ENCODE results near the gene SDK2.
A peak's percentile ranks its signal among the peaks of the same experiment; 100 is the strongest.

The SDK2 gene

DNA sequence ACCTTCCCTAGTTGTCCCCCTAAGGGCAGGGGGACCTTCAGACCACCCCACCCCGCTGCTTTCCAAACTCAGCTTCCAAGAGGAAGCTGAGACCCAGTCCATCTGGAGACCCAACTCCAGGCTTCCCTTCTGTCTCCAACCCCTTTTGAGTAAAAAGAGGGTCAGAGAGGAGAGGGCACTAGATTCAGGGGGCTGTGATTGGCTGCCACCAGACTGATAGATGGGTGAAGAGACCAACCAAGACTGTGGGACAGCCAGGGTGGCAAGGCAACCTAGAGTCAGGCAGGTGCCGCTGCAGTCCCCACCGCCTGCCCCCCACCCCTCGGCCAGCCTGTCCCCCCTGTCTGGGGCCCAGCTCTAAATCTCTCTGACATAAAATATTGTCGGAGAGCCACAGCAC is 92.5 kb downstream of the SDK2 start:
- peak in 1 of 2 donors; percentile 22 for DNase-seq

DNA sequence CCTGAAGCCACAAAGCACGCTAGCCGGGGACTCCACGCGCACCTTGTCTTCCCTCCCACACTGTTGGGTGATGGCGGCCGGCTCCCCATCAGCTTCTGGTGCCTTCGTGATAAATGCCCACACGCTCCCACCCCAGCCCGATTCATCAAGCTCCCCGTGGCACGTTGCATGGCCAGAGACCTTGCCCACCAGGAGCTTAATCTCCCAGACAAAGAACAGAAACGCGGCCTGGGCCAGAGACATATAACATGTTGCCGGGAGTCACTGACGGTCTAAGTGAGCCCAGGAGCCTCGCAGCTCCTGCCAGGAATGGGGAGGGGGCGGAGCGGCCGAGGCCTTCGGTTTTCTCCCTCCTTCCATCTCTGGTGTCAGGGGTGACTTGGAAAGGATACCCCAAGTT is 93.1 kb downstream of the SDK2 start:
- DNase-seq, result no peak

DNA sequence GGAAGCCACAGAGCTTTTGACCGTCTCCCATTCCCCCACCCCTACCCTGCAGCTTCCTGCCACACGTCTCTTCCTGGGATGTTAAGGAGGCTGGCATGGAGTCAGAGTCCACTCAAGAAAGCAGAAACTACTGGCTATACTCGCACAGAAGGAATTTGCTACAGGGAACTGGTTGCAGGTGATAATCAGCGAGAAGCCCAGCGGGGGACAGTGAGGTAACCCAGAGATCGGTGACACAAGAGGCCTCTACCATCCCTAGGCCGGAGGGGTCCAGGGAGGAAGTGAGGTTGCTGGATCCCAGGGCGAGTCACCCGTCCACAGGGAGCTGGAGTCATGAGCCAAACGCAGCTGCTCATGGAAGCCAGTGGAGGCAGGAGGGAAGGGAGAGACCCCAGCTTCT is 93.7 kb downstream of the SDK2 start:
- DNase-seq, result no peak

DNA sequence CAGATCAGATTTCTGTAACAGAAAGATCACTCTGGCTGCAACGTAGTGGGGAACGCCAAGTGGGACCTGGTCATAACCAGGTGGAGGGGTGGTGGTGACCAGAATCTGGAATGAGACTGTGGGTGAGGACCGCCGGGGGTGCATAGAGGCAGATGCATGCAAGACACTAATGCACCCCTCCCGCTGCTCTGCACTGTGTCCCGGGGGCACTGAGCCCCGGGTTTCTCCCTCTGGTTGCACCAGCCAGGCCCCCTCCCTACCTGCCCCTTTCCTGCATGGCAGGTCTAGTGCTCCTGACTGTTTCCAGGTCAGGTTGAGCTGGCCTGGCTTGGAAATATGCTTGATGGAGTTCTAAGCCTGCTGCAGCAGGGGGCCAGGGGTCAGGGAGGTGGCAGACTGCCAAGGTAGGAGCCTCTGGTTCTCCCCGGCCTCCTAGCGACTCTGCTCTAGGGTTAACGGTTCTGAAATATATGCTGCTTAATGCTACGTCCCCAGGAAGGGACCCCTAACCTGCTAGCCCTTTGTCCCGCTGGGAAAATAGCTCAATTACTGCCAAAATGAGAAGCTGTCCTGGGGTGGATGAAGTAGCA is 94.3 kb downstream of the SDK2 start:
- DNase-seq, result no peak

DNA sequence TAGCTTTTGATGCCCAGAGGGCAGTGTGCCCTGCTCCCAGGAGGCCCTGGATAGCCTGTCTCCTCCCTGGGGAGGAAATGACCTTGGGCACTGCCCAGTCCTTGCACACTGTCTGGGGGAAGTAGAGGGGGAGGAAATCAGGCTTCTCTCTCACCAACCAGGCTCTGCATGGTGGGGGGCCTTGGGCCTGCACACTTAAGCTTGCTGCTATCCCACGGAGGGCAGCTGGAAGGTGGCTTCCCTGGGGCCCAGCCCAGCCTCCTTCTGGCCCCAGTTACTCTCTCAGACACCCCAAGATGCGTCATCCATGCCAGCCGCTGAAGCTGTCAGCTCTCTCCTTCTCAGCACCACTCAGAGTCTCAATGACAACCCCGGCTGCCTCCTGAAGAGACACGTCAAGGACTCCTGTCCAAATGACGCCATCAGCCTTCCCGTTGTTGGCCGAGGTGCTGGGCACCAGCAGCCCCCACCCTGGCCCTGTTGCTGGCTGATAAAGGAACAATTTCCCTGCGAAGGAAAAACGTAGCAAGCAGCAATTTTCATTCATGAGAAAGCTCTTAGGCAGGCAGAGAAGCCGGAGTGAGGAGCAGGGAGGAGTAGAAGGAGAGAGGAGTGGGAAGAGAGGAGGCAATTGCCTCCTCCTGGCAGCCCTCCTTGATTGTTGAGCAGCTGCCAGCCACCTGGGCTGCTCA is 95.5 kb downstream of the SDK2 start:
- DNase-seq, result no peak

DNA sequence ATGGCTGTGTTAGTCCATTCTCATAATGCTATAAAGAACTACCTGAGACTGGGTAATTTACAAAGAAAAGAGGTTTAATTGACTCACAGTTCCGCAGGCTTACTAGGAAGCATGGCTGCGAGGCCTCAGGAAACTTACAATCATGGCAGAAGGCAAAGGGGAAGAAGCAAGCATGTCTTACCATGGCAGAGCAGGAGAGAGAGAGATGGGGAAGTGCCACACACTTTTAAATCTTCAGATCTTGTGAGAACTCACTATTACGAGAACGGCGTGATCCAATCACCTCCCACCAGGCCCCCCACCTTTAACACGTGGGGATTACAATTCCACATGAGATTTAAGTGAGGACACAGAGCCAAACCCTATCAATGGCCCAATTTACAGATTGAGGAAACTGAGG is 96.5 kb downstream of the SDK2 start:
- DNase-seq, result no peak

DNA sequence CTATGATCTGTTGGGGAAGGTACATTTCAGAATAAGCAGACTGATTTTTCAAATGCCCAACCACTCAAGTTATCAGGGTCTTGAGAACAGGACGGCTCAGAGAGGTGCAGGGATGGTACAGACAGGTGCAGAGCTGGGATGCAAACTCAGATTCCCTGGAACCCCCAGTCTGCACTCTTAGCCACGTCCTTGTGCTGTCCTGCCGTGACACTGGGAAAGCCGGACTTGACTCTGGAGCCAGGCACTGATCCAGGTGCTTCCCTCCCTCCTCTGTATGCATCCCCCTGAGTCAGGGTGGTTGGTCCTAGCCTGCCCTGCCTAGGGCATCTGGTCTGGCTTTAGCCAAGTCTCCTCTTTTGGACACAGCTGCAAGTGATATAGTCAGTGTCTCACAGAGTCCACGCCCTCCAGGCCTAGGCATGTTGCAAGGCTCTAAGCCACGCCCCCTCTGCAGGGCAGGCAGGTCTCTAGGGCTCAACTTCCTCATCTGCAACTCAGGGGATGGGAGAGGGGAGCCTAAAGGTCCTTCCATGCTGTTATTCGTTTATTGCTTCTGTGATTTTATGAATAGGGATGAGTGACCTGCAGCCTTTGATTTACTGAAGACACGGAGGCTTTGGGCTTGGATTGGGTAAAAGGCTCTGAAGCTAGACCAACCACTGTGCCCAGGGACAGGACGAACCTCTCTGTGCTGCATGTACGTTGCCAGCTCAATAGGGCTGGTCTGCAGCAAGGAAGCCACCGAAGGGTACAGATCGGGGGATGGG is 97.3 kb downstream of the SDK2 start:
- peak; percentile 22 to 75 for DNase-seq

DNA sequence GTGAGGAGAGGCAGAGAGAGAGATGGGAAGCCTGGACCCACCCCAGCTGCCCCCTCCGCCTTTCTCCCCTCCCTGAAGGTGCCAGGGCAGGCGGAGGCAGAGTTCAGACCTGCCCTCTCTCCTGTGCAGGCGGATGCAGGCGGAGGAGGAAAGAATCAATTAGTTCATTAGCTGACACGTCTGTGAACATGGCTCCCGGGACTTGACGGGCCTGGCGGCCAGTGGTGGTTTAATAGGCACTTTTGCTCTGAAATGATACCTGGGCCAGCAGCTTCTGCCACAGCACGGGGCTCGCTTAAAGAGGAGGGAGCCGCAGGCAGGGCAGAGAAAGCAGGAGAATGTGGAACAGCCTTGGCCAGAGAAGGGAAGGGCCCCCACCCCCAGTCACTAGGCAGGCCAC is 98.1 kb downstream of the SDK2 start:
- no peak for DNase-seq

DNA sequence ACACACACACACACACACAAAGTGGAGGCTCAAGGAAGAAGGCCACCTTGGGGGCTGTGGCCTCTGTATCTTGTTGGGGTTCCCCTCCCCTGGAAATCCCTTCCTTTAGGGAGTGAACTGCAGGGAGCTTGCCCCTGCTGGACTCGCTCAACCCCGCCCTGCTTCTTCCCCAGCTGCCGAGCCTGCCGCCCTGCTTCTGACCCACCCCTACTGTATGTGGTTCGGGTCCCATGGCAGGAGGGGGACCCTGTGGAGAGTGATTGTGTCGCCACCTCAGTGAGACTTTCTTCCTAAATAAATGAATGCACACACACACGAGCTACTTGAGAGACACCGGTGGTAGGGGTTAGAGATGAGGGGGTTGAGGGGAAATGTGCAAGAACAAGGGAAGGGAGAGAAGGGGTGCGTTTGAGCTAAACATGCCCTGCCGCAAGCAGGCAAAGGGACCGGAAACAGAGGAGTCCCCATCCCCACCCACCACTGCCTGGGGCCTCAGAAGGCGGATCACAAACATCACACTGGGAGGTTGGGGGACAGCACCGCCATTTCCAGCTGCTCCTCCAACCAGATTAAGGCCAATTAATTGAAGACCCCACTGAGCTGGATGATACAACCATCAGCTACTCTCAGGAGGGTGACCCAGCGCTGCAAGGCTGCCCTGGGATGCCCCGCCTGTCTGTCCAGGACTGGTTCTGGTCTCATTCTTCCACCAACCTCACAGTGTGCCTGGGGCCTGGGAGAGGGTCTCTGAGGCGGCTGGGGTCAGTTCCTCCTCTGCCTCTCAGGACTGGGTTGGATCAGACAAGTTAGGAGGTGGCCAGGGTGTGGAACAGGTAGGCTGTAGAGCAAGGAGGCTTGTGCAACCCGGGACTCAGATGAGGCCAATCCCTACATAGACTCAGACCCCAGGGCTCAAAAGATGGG is 98.9 kb downstream of the SDK2 start:
- DNase-seq, result no peak

DNA sequence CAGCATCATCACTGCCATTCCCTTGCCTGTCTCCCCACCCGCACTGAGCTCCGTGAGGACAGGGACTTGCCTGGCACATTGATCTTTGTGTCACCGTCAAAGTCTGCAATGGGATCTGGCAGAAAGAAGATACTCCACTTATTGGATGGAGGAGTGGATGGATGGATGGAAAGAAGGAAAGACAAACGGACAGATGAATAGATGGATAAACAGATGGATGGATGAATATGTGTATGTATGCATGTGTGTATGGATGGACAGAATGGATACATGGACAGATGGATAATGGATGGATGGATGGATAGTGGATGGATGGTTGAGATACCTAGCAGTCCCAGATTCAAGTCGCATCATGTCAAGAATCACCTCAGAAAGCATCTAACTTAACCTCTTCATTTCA is 99.9 kb downstream of the SDK2 start:
- no peak for DNase-seq

DNA sequence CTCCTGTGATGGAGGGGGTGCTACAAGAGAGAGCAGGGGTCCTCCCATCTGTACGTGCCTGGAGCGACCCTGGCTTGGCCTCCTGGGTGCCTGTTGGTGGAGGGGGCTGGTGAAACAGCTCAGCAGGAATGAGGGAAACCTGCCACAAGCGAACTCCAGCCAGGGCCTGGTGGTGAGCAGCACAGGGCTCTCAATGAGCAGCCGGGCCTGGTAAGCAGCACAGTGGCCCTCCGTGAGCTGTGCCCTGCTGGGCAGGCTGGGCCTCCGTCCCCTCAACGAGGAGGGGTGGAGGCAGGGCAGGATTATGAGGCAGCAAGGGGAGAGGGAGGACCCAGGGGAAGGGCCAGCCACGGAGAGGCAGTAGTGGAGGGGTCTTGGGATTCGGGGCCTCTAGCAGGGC is 101.9 kb downstream of the SDK2 start:
- no peak for DNase-seq

DNA sequence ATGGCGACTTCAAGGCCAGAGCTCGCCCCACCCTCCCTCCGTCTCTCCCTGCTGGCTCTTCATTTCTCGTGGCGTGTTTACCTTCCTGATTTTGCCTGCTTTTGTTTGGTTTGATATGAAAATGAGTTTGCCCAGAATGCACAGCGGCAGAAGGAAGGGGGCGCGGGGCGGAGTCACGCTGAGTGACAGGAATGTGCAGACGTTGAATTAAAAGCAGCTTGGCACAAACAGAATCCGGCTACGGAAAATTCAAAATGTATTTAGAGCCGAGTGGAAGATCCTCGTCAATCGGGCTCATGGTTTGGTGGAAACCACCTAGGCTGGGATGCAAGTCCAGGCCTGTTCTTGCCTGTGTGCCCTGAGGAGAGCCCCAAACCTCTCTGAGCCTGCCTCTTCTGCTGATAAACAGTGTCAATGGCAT is 102.7 kb downstream of the SDK2 start:
- no peak for DNase-seq

DNA sequence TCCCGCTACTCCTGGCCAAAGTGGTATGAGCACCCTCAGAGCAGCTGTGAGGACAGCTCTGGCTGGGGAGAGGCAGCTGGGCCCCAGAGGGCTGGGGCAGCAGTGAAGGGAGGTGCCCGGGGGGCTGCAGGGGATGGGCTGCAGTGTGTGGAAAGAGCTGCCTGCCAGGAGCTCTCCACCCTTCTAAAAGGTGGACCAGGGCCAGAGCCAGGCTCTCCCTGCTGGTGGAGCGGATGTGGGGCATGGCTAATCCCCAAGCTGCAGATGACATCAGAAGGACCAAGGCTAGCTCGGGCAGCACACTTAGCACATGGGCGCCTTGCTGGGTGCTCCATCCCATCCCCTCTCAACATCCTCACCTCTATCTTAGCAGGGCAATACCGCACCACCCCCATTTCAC is 103.1 kb downstream of the SDK2 start:
- no peak for DNase-seq

DNA sequence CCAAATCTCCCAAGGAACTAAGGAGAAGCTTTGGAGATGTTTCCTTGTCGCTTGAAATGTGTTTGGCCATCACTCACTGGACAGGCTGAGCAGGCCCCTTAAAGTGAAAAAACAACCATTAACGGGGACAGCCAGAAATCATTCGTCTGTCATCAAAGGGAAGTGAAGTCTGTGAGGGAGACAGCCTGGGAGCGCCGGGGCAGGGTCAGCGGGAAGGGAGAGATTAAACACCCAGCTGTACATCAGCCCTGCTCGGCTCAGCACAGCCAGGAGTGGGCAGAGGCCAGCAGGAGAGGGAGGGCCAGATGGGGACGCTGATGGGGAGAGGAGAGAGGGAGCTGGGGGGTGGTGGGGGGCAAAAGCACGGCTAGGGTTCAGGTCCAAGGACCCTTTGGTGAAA is 105.1 kb downstream of the SDK2 start:
- DNase-seq, result no peak

DNA sequence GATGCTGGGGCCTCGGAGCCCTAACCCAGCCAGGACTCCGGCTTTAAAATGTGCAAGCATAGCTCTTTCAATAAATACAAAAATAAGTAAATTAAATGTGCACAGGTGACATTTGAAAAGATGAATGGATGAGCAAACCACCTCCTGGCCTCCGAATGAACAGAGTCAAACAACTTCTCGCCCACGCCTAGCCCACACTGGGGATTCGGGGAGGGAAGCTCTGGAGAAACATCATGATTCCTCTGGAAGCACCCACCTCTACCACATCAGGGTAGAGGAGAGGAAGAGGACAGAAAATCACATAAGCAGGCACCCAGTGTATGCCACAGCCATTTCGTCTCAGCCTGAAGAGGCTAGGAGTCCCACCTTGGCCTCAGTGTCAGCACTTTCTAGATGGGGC is 105.8 kb downstream of the SDK2 start:
- no peak for DNase-seq

DNA sequence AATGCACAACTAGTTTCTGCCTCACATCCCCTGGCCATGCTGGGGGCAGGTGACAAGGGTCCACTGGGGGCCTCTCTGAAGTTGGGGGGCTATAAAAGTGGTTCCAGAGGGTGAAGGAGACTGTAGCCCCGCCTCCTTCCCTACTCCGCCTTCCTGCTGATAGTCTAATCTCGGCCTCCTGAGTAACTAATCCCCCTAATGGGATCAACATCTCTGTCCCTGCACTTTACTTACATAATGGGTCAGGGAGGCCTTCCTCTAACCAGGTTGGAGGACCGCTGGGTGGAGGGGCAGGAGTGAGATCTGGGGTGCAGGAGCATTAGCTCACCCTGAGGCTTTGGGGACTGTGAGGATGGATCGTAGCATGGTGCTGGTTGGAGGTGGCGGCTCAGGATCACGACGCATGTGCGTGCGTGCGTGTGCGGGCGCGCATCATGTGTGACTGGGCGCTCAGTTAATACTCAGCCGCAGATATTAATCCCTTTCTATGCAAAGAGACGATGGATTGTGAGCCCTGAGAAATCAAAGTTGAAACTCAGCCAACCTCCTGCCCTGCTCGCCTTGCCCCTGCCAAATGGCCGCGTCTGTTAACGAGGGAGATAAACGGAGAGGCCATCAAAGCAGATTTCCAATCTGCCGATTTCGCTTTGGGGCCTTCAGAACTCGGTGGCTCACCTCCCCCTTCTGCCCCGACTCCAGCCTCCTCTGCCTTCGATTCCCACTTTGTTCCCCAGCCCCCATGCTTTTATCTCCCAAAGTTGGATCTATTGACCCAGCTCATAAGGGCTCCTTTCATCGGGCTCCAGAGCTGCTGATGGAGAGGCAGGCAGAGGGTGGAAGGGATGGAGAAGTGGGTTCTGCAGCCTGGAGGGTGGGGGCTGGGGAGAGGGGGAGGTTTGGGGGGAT is 107.3 kb downstream of the SDK2 start:
- DNase-seq, result no peak

DNA sequence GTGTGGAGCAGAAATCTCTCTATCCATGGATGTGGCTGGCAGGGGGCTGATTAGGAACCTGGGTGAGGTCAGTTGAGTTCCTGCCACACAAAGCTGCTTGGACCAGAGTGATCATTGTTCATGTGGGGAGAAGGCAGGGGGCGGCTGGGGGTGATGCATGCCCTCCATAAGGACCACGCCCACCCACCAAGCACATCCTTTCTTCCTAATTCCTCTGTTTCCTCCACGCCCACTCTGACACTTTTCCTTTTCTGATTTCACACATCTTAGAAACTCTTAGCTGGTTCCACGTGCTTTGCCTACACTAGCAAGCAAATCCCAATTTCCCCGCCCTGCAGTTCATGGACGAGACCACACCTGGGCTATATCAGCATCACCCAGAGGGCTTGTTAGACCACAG is 108.5 kb downstream of the SDK2 start:
- DNase-seq, result no peak

DNA sequence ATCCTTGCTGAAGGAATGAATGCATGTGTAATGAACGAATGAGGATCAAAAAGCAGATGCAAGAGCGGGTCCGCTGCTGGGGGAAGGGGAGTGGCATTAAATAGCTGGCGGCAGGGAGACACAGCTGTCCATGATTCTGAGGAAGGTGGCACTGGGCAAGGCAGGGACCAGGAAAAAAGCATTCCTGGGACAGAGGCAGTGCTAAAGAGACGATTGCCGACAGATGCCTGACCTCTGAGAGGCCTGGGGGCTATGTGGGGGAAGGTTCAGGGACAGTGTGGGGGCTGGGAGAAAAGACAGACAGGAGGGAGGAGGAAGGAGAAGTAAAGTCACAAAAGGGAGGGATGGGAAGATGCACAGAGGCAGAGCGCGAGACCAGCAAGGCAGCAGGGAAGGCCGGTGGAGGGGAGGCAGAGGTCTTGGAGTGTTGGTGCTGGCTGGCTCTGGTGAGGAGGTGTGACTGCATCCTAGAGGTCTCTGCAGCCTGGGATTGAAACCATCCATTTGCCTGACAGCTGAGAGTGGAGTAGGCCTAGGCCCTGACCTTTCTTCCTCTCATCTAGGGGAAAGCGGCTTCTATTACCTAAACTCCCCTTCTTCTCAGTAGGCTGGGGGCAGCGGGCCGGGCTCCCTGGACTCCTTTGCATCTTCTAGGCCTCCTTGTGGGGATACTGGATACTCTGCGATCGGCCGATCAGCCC is 109.9 kb downstream of the SDK2 start:
- DNase-seq, result no peak

DNA sequence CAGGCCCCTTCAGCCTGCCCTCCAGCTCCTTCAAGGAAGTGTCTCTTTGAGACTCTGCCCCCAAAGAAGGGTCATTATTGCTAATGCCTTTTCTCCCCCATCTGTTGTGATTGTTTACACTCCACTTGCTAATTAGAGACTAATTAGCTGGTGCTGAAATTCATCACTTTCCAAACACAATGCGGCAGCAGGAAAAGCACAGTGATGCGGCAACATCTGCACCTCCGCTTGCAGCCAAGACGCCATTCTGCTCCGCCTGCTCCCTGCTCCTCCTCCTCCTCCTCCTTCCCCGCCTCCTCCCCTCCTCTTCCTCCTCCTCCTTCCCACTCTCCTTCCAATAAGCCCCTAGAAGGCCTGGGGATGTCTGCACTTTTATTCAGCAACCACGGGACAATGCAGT is 110.5 kb downstream of the SDK2 start:
- no peak for DNase-seq

DNA sequence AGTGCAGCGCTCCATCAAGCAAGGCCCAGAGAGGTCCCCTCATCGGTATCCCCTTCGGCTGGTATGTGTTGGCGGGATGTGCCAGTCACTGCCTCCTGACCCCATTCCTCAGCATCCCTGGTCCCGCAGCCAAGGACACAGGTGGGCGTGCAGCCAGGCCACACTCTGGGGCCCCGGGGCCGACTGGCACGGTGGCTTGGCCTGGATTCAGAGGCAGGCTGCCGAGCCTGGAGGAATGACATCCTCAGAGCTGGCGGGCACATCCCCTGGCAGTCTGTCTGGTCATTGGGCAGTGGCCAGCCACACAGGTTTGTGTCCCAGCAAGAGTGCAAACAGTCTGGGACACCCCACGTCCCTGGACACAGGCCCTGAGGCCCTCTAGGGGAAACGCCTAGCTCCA is 111.1 kb downstream of the SDK2 start:
- no peak for DNase-seq

DNA sequence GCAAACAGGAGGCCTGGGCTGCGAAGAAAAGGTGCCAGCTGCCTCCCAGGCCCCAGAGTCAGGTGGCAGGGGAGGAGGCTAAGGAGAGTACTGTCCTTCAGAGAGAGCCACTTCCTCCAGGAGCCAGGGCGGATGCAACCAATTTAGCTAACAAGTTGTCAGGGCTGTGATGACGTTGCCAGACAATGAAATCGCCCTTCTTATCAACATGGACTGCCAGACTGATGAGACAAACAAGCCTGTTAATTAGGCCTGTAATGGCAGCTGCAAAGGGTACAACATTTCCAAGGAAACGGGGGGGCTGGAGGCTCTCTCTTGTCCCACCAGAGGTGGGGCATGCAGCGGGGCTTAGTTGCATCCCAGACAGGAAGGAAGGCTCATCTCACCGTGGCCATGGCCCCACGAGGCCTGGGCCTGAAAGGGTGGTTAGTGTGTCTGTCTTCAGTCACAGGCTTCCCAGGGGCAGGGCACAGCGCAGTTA is 111.8 kb downstream of the SDK2 start:
- DNase-seq, result no peak

Measured in CD4-positive, alpha-beta T cell treated with Interleukin-4 for 1 hour (primary cell).